Adrenal gland (tissue), 12 donors: ENCODE data around the gene EVA1C. TPM values are rescaled to one million over a fixed set of nuclear protein-coding genes. Genes with fewer than 3 reads are reported as not detected.
A peak's percentile ranks its signal among the peaks of the same experiment; 100 is the strongest.
"Not testable (repeated sequence)": the region's sequence is repeated elsewhere in the genome, so short reads cannot be mapped to it uniquely, and the experiment has no call there.

ENCODE experiments used
- DNase-seq, 7 donors: peaks; one replicate each; pipeline ENCODE4 v3.0.0-alpha.2; 2019 to 2020
- H3K27ac ChIP-seq, 5 donors: fragments of 200-600 bp; sonication (generic) in 4 of 5; 1 replicate in 3 of 5; 2 replicates in 2 of 5; pipeline versions ENCODE4 v1.5.1 to v1.8.0; 2016 to 2020; ENCODE audit warnings: mild to moderate bottlenecking in 1 of 5
- H3K27me3 ChIP-seq: fragments of 200-600 bp; 2 replicates; pipeline ENCODE4 v1.8.0; 2021
- H3K36me3 ChIP-seq, 2 donors: fragments of 200-600 bp; replicated peaks in 1 of 2; 1 replicate in 1 of 2; 2 replicates in 1 of 2; pipeline versions ENCODE4 v1.5.1 to v1.8.0; 2018 to 2022
- H3K4me1 ChIP-seq, 2 donors: fragments of 200-600 bp; replicated peaks in 1 of 2; 1 replicate in 1 of 2; 2 replicates in 1 of 2; pipeline versions ENCODE4 v1.5.1 to v1.8.0; 2018 to 2021
- H3K4me3 ChIP-seq, 4 donors: fragments of 200-600 bp; sonication (generic) in 3 of 4; one replicate each; pipeline ENCODE4 v1.5.1; 2016 to 2018
- H3K9me3 ChIP-seq, 3 donors: fragments of 200-600 bp; sonication (generic) in 1 of 3; replicated peaks in 1 of 3; 1 replicate in 2 of 3; 2 replicates in 1 of 3; pipeline versions ENCODE4 v1.5.1 to v1.8.0; 2016 to 2021
- CTCF ChIP-seq, 6 experiments: fragments of 450-650 bp in 4 of 6; fragments of 200-600 bp in 2 of 6; sonication (generic) in 1 of 6; IDR thresholded peaks; 1 replicate in 5 of 6; 2 replicates in 1 of 6; pipeline versions ENCODE4 v1.5.1 to v1.8.0; 2016 to 2021; ENCODE audit warnings: antibody characterized with exemption in 6 of 6, mild to moderate bottlenecking in 2 of 6, moderate library complexity in 1 of 6
- POLR2A ChIP-seq, 2 donors: fragments of 450-650 bp; IDR thresholded peaks; one replicate each; pipeline ENCODE4 v1.6.1; 2017; ENCODE audit warnings: antibody characterized with exemption in 2 of 2, mild to moderate bottlenecking in 2 of 2, moderate library complexity in 1 of 2
- WGBS, 4 donors: extraction: QIAGEN DNeasy Blood & Tissue Kit in 2 of 4; methylation state at CpG; one replicate each; pipeline versions ENCODE4 v1.1.5 to v1.1.7; 2013 to 2017; 5-methylcytosine and 5-hydroxymethylcytosine counted together
- intact Hi-C, 2 donors: fragments of 100-400 bp; cut with DNase I; formaldehyde crosslinking; loops; one replicate each; pipeline versions ENCODE4 v1.14.1 to v1.15.0; 2022 to 2023
- polyA plus RNA-seq, 3 donors: library from polyadenylated mRNA; stranded (reverse); fragments of 200-250 nt in 2 of 3; fragments of 350-450 nt in 1 of 3; fragmentation: Illumina TruSeq in 1 of 3; extraction: RNeasy Lipid Tissue Mini Kit (QIAGEN cat#74804) in 1 of 3; gene quantifications; one replicate each; pipeline ENCODE4 v1.2.3, GENCODE V29; 2013 to 2014
- total RNA-seq, 9 donors: library from RNA; depleted of rRNA in 4 of 9; stranded (reverse); fragments of >200 nt in 4 of 9; fragments of 120-200 nt in 1 of 9; fragmentation: NEBNext Ultra II Directional in 1 of 9; extraction: Animal tissue kit (Norgen Biotek cat#: 25700) in 1 of 9; gene quantifications; one replicate each; pipeline versions ENCODE4 v1.1.0 to v1.2.4, GENCODE V29; 2013 to 2023
- donor health status: healthy with polysubstance abuse.
- donor health status: Bipolar disorder and iron deficiency.
- donor health status: DM: yes; HTN: yes; CAD: no.
- donor health status: DM: no; HTN: no; CAD: no.
- donor health status: DM: no; HTN: no; CAD: no.
- donor health status: DM: yes; HTN: yes; CAD: no.

EVA1C gene
- total and polyA plus RNA-seq, 12 donors, result 0.94 to 33.2 (median 12.1) TPM

GRCh38 chr21:32366191-32366590 is 46.3 kb upstream of the EVA1C start:
- Histone ChIP-seq H3K4me1 (peaks cover 2 to 5% of the 10 kb centered on the region in 2 donors), H3K4me3 (no peak overlapping the region), H3K27ac (no peak overlapping the region), H3K27me3 (no peaks in the 10 kb centered on the region), H3K36me3 (peaks cover 0 to 64% of the 10 kb centered on the region in 2 donors), H3K9me3 (no peaks in the 10 kb centered on the region)
- intact Hi-C loops, result no loop called here
- TF ChIP-seq POLR2A (IDR thresholded peaks at IDR 0.05) (no peak), CTCF (IDR thresholded peaks at IDR 0.05) (no peak)
- peak in 1 of 7 donors; percentile 23 for DNase-seq
- WGBS, 4 donors, result 80 to 90% (median 83%) methylated on average over 4 of the region's 4 CpGs

GRCh38 chr21:32367158-32367557 is 45.3 kb upstream of the EVA1C start:
- H3K9me3 ChIP-seq, result no peaks in the 10 kb centered on the region
- 98 to 100% (median 100%) methylated on average over 1 of the region's 1 CpG for WGBS, 4 donors
- H3K4me3 ChIP-seq, result no peak overlapping the region
- peak in 1 of 7 donors; percentile 41 for DNase-seq
- peaks cover 0 to 54% of the 10 kb centered on the region in 2 donors for H3K36me3 ChIP-seq
- TF ChIP-seq CTCF (IDR thresholded peaks at IDR 0.05) (no peak), POLR2A (IDR thresholded peaks at IDR 0.05) (no peak)
- no peaks in the 10 kb centered on the region for H3K27me3 ChIP-seq
- intact Hi-C loops, result no loop called here
- no peak overlapping the region for H3K27ac ChIP-seq
- H3K4me1 ChIP-seq, result peaks cover 12 to 15% of the 10 kb centered on the region in 2 donors

- no peak overlapping the region for H3K27ac ChIP-seq
- no peaks in the 10 kb centered on the region for H3K27me3 ChIP-seq
- DNase-seq, result no peak
- intact Hi-C loops, result no loop called here
- TF ChIP-seq POLR2A (IDR thresholded peaks at IDR 0.05) (no peak), CTCF (IDR thresholded peaks at IDR 0.05) (no peak)
- H3K4me3 ChIP-seq, result no peak overlapping the region
- H3K4me1 ChIP-seq, result peaks cover 19 to 22% of the 10 kb centered on the region in 2 donors
- H3K36me3 ChIP-seq, result peaks cover 0 to 42% of the 10 kb centered on the region in 2 donors
- H3K9me3 ChIP-seq, result no peaks in the 10 kb centered on the region
- 85 to 90% (median 90%) methylated on average over 9 of the region's 9 CpGs for WGBS, 4 donors
These were observed 44.1 kb upstream of the EVA1C start for GRCh38 chr21:32368386-32368785.

- H3K27ac ChIP-seq, H3K9me3 ChIP-seq, H3K4me3 ChIP-seq, DNase-seq, intact Hi-C loops, H3K27me3 ChIP-seq: not testable (repeated sequence)
- H3K36me3 ChIP-seq, result peaks cover 0 to 38% of the 10 kb centered on the region in 2 donors
- WGBS, 4 donors, result 70 to 86% (median 78%) methylated on average over 1 of the region's 1 CpG
- H3K4me1 ChIP-seq, result peaks cover 19 to 22% of the 10 kb centered on the region in 2 donors
These were observed 43.5 kb upstream of the EVA1C start for GRCh38 chr21:32368961-32369360.

DNA sequence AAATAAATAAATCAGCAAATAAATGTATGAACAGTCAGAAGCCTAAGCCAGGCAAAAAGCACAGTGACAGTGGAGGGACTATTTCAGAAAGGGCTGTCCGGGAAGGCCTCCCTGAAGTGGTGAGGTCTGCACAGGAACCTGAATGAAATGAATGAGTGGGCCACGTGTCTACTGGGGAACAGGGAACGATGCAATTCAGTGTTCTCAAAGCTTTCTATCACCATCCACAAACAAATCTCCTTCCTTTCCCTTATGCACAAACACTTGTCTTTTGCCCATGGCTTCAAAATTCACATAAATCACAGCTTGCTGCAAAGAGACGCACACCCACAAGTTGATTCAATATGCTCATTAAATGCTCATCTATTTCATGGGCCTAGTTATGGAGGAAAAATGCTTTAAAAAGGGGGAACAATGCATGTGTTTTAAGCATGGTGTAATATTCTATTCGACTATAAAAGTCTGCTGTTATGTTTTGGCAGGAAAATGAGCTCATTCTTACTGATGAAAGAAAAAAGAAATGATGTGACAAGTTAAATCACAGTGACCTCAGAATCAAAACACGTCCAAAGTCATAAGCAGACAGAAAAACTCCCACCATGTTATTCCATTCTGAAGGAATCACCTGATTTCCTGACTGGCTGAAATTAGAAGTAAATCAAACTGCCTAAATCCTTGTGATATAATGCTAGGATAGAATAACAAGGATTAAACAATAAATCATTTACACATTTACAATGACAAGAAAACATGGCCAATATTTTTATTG is 41.3 kb upstream of the EVA1C start:
- Histone ChIP-seq H3K4me3 (no peak overlapping the region), H3K9me3 (no peaks in the 10 kb centered on the region), H3K27ac (peak overlapping the region; percentile 36 to 87 (median 75)), H3K36me3 (peaks cover 0 to 22% of the 10 kb centered on the region in 2 donors), H3K4me1 (peaks cover 22 to 23% of the 10 kb centered on the region in 2 donors), H3K27me3 (no peaks in the 10 kb centered on the region)
- TF ChIP-seq POLR2A (IDR thresholded peaks at IDR 0.05) (no peak), CTCF (IDR thresholded peaks at IDR 0.05) (no peak)
- intact Hi-C loops, result no loop called here
- 61 to 73% (median 65%) methylated on average over 6 of the region's 6 CpGs for WGBS, 4 donors
- DNase-seq, result no peak
